ENCODE results near the gene TGIF2.

The TGIF2 gene

GRCh38 chr20:36604952-36605398 is 31.6 kb downstream of the TGIF2 start (continued):
- TF ChIP-seq ZBTB10 (tag by site-specific recombination; IDR thresholded peaks at IDR 0.05) = no peak
- TF ChIP-seq ZNF561 (tag by site-specific recombination; IDR thresholded peaks at IDR 0.05; ENCODE audit: borderline replicate concordance) = peak; percentile 19; the same call in 1 of the 2 replicates

GRCh38 chr20:36605399-36606157 is 32.2 kb downstream of the TGIF2 start, which contains the start of gene RAB5IF:
TSS of gene RAB5IF (plus strand) at chr20:36605779. CDS start at chr20:36605952, 173 bp downstream.
- ChIA-PET CTCF (interaction anchor here (0.5 to 3.3 kb wide), 27 partner anchors 9 to 1205 kb away, joined by 3 to 18 read pairs (median 5); no protein-coding TSS in a partner anchor), POLR2A (interaction anchor here (0.7 to 4.8 kb wide), 15 partner anchors 9 to 251 kb away, joined by 3 to 26 read pairs (median 5); partner anchors contain the start of genes DSN1 and TGIF2)
- Histone ChIP-seq H3K27ac (ENCODE audit: extremely low read depth, low read depth, low read length) (peak within 1 kb of the TSS; percentile 85), H3K4me3 (ENCODE audit: low read depth, low read length) (peak within 1 kb of the TSS; percentile 93), H3K4me1 (ENCODE audit: control insufficient read depth, insufficient read depth, low read length) (no peaks in the 10 kb centered on the region), H3K36me3 (ENCODE audit: control insufficient read depth in 2 of 2, insufficient read depth in 1 of 2, low read length in 2 of 2) (peaks cover 21 to 33% of the 10 kb centered on the region in 2 experiments; a peak in 2 of 3 replicates), H3K9me3 (ENCODE audit: control insufficient read depth, insufficient read depth, low read depth, low read length) (no peaks in the 10 kb centered on the region)
- TF ChIP-seq ZNF76 (tag by site-specific recombination; IDR thresholded peaks at IDR 0.05; ENCODE audit: borderline replicate concordance, low read depth) = 0 out of 2 replicates have a peak, but pooled peaks have one; percentile 23
- peak; percentile 45; the same call in 1 of the 2 replicates for TF ChIP-seq TSHZ1 (tag by site-specific recombination; IDR thresholded peaks at IDR 0.05; ENCODE audit: borderline replicate concordance)
- peak; percentile 84 for TF ChIP-seq ZNF341 (tag by site-specific recombination; IDR thresholded peaks at IDR 0.05; ENCODE audit: low read depth)
- peak; percentile 97 for TF ChIP-seq ZBTB17 (tag by site-specific recombination; IDR thresholded peaks at IDR 0.05)
- peak; percentile 54; the same call in 1 of the 2 replicates for TF ChIP-seq ZNF449 (tag by site-specific recombination; IDR thresholded peaks at IDR 0.05)
- peak; percentile 96 for TF ChIP-seq KLF17 (tag by site-specific recombination; IDR thresholded peaks at IDR 0.05)
- no peak for TF ChIP-seq ZNF18 (tag by site-specific recombination; IDR thresholded peaks at IDR 0.05)
- 0 out of 2 replicates have a peak, but pooled peaks have one; percentile 33 for TF ChIP-seq ZSCAN23 (tag by site-specific recombination; IDR thresholded peaks at IDR 0.05)
- TF ChIP-seq ZNF610 (tag by site-specific recombination; IDR thresholded peaks at IDR 0.05; ENCODE audit: borderline replicate concordance) = peak; percentile 89; the same call in 1 of the 2 replicates
- TF ChIP-seq ZSCAN30 (tag by site-specific recombination; IDR thresholded peaks at IDR 0.05) = peak; percentile 62
- peak; percentile 41 for TF ChIP-seq ZNF654 (tag by site-specific recombination; IDR thresholded peaks at IDR 0.05; ENCODE audit: low read depth)
- peak; percentile 37 for TF ChIP-seq ZBTB8A (tag by site-specific recombination; IDR thresholded peaks at IDR 0.05)
- peak; percentile 49; the same call in 1 of the 2 replicates for TF ChIP-seq KLF9 (tag by site-specific recombination; IDR thresholded peaks at IDR 0.05; ENCODE audit: low read depth)
- no peak for TF ChIP-seq ELK4 (IDR thresholded peaks at IDR 0.05; ENCODE audit: borderline replicate concordance, low read depth, low read length)
- TF ChIP-seq ZNF580 (tag by site-specific recombination; IDR thresholded peaks at IDR 0.05) = no peak; the same call in none of the 2 replicates
- TF ChIP-seq ZNF549 (tag by site-specific recombination; IDR thresholded peaks at IDR 0.05) = no peak
- no peak for TF ChIP-seq ZNF169 (tag by site-specific recombination; IDR thresholded peaks at IDR 0.05)
- TF ChIP-seq GLIS1 (tag by site-specific recombination; IDR thresholded peaks at IDR 0.05) = peak; percentile 50
